HepG2 (cell line): ENCODE measurements around the gene SYT7. TPM values are rescaled to one million over a fixed set of nuclear protein-coding genes. Genes with fewer than 3 reads are reported as not detected.

Experiments used
- ATAC-seq: fragments of 200-7000 bp; cut with Tn5 transposase; 3 replicates; pipeline ENCODE4 v1.9.1; 2020; ENCODE audit warnings: mild to moderate bottlenecking, moderate library complexity
- BruUV-seq: library from RNA; stranded (reverse); fragments of 400-500 nt; replicated peaks from 2 replicates; lab custom pipeline; 2021; lab: Mats Ljungman, UMichigan
- CTCF ChIA-PET: fragments of 300-600 bp; formaldehyde crosslinking; extraction: SDS; loops from one replicate; lab custom pipeline; 2021; ENCODE audit warnings: low total read pairs, inconsistent platforms, low intra/inter-chr PET ratio; lab: Yijun Ruan, JAX
- POLR2A ChIA-PET: fragments of 350-600 bp; sonication (Branson Sonifier 250); formaldehyde crosslinking; loops from one replicate; lab custom pipeline; 2020; ENCODE audit warnings: antibody characterized with exemption, inconsistent platforms; lab: Yijun Ruan, JAX
- DNase-seq: peaks from one replicate; pipeline ENCODE4 v3.0.0-alpha.2; 2015; ENCODE audit warnings: low spot score
- FAIRE-seq: peaks from 3 replicates; lab custom pipeline; 2011; peaks lifted over from hg19 to GRCh38; lab: Jason Lieb, UNC
- H2AFZ ChIP-seq: one replicate; pipeline ENCODE4 v1.6.1; 2011; ENCODE audit warnings: low read length, inconsistent platforms
- H3K27ac ChIP-seq: fragments of 300-600 bp; 3 replicates; pipeline ENCODE4 v1.8.0; 2011; ENCODE audit warnings: mixed run types, mild to moderate bottlenecking, mixed read lengths, low read length, inconsistent platforms; ENCODE audit not compliant: insufficient read depth; ENCODE audit errors: extremely low read length
- H3K27me3 ChIP-seq, 2 experiments: fragments of 200-600 bp in 1 of 2; 2 replicates in 1 of 2; 3 replicates in 1 of 2; pipeline versions ENCODE4 v1.6.0 to v1.8.0; 2011; ENCODE audit warnings: low read length in 2 of 2, mild to moderate bottlenecking in 2 of 2, moderate library complexity in 2 of 2, inconsistent platforms in 1 of 2; ENCODE audit not compliant: insufficient read depth in 2 of 2, control insufficient read depth in 1 of 2
- H3K36me3 ChIP-seq, 2 experiments: fragments of 200-600 bp in 1 of 2; replicated peaks in 1 of 2; 2 replicates in 1 of 2; 3 replicates in 1 of 2; pipeline versions ENCODE4 v1.5.1 to v1.8.0; 2011; ENCODE audit warnings: low read length in 2 of 2, inconsistent platforms in 1 of 2; ENCODE audit not compliant: insufficient read depth in 2 of 2, control insufficient read depth in 1 of 2
- H3K4me1 ChIP-seq: 2 replicates; pipeline ENCODE4 v1.5.1; 2012; ENCODE audit warnings: low read length, inconsistent platforms; ENCODE audit not compliant: insufficient read depth
- H3K4me2 ChIP-seq: 2 replicates; pipeline ENCODE4 v1.6.0; 2011; ENCODE audit warnings: low read depth, low read length, inconsistent platforms
- H3K4me3 ChIP-seq, 3 experiments: fragments of 200-600 bp in 1 of 3; sonication (generic), shearing (Covaris generic) in 1 of 3; replicated peaks in 1 of 3; 2 replicates each; pipeline ENCODE4 v1.5.1; 2011 to 2016; ENCODE audit warnings: low read length in 3 of 3, inconsistent platforms in 2 of 3, low read depth in 2 of 3, mild to moderate bottlenecking in 2 of 3, control low read depth in 1 of 3, mixed read lengths in 1 of 3; ENCODE audit not compliant: insufficient read depth in 1 of 3
- H3K79me2 ChIP-seq: one replicate; pipeline ENCODE4 v1.6.1; 2011; ENCODE audit warnings: low read length, inconsistent platforms; ENCODE audit not compliant: insufficient read depth
- H3K9ac ChIP-seq: 2 replicates; pipeline ENCODE4 v1.6.0; 2011; ENCODE audit warnings: mild to moderate bottlenecking, low read depth, low read length, inconsistent platforms; ENCODE audit not compliant: insufficient read depth
- H3K9me3 ChIP-seq: 2 replicates; pipeline ENCODE4 v1.5.1; 2012; ENCODE audit warnings: mild to moderate bottlenecking, low read length
- H4K20me1 ChIP-seq: 2 replicates; pipeline ENCODE4 v1.6.0; 2011; ENCODE audit warnings: inconsistent platforms, mild to moderate bottlenecking, low read length, moderate library complexity; ENCODE audit not compliant: insufficient read depth
- ATRX ChIP-seq: sonication (generic); formaldehyde crosslinking; IDR thresholded peaks from 2 replicates; pipeline ENCODE4 v1.4.0; 2020; ENCODE audit warnings: missing genetic modification reagents, borderline replicate concordance
- CREB1 ChIP-seq, 2 experiments: fragments of 450-650 bp in 1 of 2; IDR thresholded peaks; 2 replicates each; pipeline ENCODE4 v1.6.1; 2016 to 2017; ENCODE audit warnings: control low read depth in 1 of 2, mild to moderate bottlenecking in 1 of 2, missing compliant biosample characterization in 1 of 2, missing genetic modification characterization in 1 of 2
- MAFF ChIP-seq: IDR thresholded peaks from 2 replicates; pipeline ENCODE4 v1.6.1; 2011; ENCODE audit warnings: low read depth, low read length, improper control_type of control experiment
- PAX8 ChIP-seq: sonication (generic); formaldehyde crosslinking; IDR thresholded peaks from 2 replicates; pipeline ENCODE4 v1.8.0; 2022; ENCODE audit warnings: mild to moderate bottlenecking, missing genetic modification reagents, borderline replicate concordance
- RAD51 ChIP-seq: fragments of 450-650 bp; IDR thresholded peaks from 2 replicates; pipeline ENCODE4 v1.6.1; 2016; ENCODE audit warnings: borderline replicate concordance
- SRSF9 ChIP-seq: fragments of 200-400 bp; formaldehyde crosslinking; IDR thresholded peaks from 2 replicates; pipeline ENCODE4 v1.6.1; 2018; ENCODE audit warnings: borderline replicate concordance, mild to moderate bottlenecking, low read depth, low read length; ENCODE audit not compliant: insufficient read depth, poor library complexity, severe bottlenecking
- USF2 ChIP-seq, 2 experiments: sonication (generic) in 1 of 2; formaldehyde crosslinking in 1 of 2; IDR thresholded peaks; 2 replicates each; pipeline versions ENCODE4 v1.5.1 to v1.6.1; 2011 to 2020; ENCODE audit warnings: borderline replicate concordance in 1 of 2, low read depth in 1 of 2, low read length in 1 of 2, mild to moderate bottlenecking in 1 of 2, missing genetic modification reagents in 1 of 2, moderate library complexity in 1 of 2
- XBP1 ChIP-seq: sonication (generic); formaldehyde crosslinking; IDR thresholded peaks from 2 replicates; pipeline ENCODE4 v1.5.0; 2020; ENCODE audit warnings: missing genetic modification reagents
- ZBTB43 ChIP-seq: sonication (generic); formaldehyde crosslinking; conservative IDR thresholded peaks from 2 replicates; pipeline ENCODE4 v1.4.0; 2020; ENCODE audit warnings: missing genetic modification reagents
- ZNF224 ChIP-seq: sonication (generic); formaldehyde crosslinking; IDR thresholded peaks from 2 replicates; pipeline ENCODE4 v1.5.0; 2020; ENCODE audit warnings: mild to moderate bottlenecking, missing genetic modification reagents
- ZNF350 ChIP-seq: sonication (generic); formaldehyde crosslinking; IDR thresholded peaks from 2 replicates; pipeline ENCODE4 v1.4.0; 2020; ENCODE audit warnings: mild to moderate bottlenecking, low read depth, missing genetic modification reagents, borderline replicate concordance
- ZNF44 ChIP-seq: sonication (generic); formaldehyde crosslinking; IDR thresholded peaks from 2 replicates; pipeline ENCODE4 v1.5.1; 2020; ENCODE audit warnings: mild to moderate bottlenecking, missing genetic modification reagents
- ZNF441 ChIP-seq: sonication (generic); formaldehyde crosslinking; IDR thresholded peaks from 2 replicates; pipeline ENCODE4 v1.7.0; 2021; ENCODE audit warnings: missing genetic modification reagents, borderline replicate concordance
- ZNF512 ChIP-seq: sonication (generic); formaldehyde crosslinking; IDR thresholded peaks from 2 replicates; pipeline ENCODE4 v1.4.0; 2020; ENCODE audit warnings: mild to moderate bottlenecking, missing genetic modification reagents
- WGBS: methylation state at CpG from one replicate; pipeline ENCODE4 v1.1.6; 2017; ENCODE audit warnings: low lambda C conversion rate; 5-methylcytosine and 5-hydroxymethylcytosine counted together
- in situ Hi-C: cut with HindIII; loops from 2 replicates; pipeline ENCODE4 v1.10.0; 2017; ENCODE audit warnings: low pct_unique_long_range_greater_than_20kb; ENCODE audit not compliant: extremely low pct_ligation_motif_present
- intact Hi-C: fragments of 100-400 bp; cut with micrococcal nuclease; formaldehyde crosslinking; loops from one replicate; pipeline ENCODE4 v1.10.0; 2022; ENCODE audit not compliant: unreplicated experiment
- polyA plus RNA-seq, 8 experiments: library from polyadenylated mRNA; depleted of rRNA in 3 of 8; stranded (reverse) in 7 of 8; unstranded in 1 of 8; fragments of >200 nt; fragmentation: Illumina TruSeq in 4 of 8; extraction: Trizol in 4 of 8; gene quantifications; 2 replicates each; pipeline versions ENCODE4 v1.2.1 to v1.2.3, GENCODE V29; 2011 to 2016; ENCODE audit warnings: low read depth in 4 of 8, missing spikeins in 1 of 8, mixed read lengths in 1 of 8; ENCODE audit not compliant: insufficient read depth in 1 of 8
- total RNA-seq, 5 experiments: library from RNA; depleted of rRNA; stranded (reverse); fragments of >200 nt; fragmentation: Illumina TruSeq; extraction: Trizol; gene quantifications; 2 replicates each; pipeline ENCODE4 v1.2.3, GENCODE V29; 2016; ENCODE audit warnings: low read depth in 1 of 5
- TF ChIP-seq, protein P1 (sequence below): fragments of 450-650 bp; IDR thresholded peaks from 2 replicates; pipeline ENCODE4 v1.6.1; 2016

SYT7 gene
- total and polyA plus RNA-seq, 2 of the 13 experiments (the other 11 are each of a cell fraction or from before 2014, with no cell fraction given): 1.4 to 4.4 TPM

- FAIRE-seq: no peak
- no peaks in the 10 kb centered on the region for H3K79me2 ChIP-seq
- H3K4me3 ChIP-seq: no peak overlapping the region
- BruUV-seq: no TSS peak
- H3K9me3 ChIP-seq: no peaks in the 10 kb centered on the region
- H2AFZ ChIP-seq: no peak overlapping the region
- peaks cover 3 to 5% of the 10 kb centered on the region in 2 experiments; a peak in 2 of 5 replicates for H3K27me3 ChIP-seq
- in situ Hi-C loops: no loop called here
- no peak for DNase-seq
- intact Hi-C loops: no loop called here
- WGBS: 50% methylated on average over 19 of the region's 26 CpGs
- no peaks in the 10 kb centered on the region for H3K36me3 ChIP-seq
- H3K27ac ChIP-seq: no peak overlapping the region
- no peak overlapping the region for H3K9ac ChIP-seq
- H3K4me1 ChIP-seq: peaks cover 22% of the 10 kb centered on the region
- no peak overlapping the region for H3K4me2 ChIP-seq
- CTCF ChIA-PET: no interaction called here
- H4K20me1 ChIP-seq: no peaks in the 10 kb centered on the region
- POLR2A ChIA-PET: no interaction called here
- TF ChIP-seq CREB1 (IDR thresholded peaks at IDR 0.05): peak; percentile 32; the same call in 1 of the 2 replicates
- TF ChIP-seq CREB1 (CRISPR knock-in tag; IDR thresholded peaks at IDR 0.05): no peak
- TF ChIP-seq MAFF: no peak
- TF ChIP-seq XBP1 (CRISPR knock-in tag): no peak
- TF ChIP-seq SRSF9: no peak
- TF ChIP-seq ZNF44 (CRISPR knock-in tag): no peak
- TF ChIP-seq ZNF441: no peak
- TF ChIP-seq, protein P1, sequence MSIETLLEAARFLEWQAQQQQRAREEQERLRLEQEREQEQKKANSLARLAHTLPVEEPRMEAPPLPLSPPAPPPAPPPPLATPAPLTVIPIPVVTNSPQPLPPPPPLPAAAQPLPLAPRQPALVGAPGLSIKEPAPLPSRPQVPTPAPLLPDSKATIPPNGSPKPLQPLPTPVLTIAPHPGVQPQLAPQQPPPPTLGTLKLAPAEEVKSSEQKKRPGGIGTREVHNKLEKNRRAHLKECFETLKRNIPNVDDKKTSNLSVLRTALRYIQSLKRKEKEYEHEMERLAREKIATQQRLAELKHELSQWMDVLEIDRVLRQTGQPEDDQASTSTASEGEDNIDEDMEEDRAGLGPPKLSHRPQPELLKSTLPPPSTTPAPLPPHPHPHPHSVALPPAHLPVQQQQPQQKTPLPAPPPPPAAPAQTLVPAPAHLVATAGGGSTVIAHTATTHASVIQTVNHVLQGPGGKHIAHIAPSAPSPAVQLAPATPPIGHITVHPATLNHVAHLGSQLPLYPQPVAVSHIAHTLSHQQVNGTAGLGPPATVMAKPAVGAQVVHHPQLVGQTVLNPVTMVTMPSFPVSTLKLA: peak; percentile 80
- no peak for TF ChIP-seq ATRX (CRISPR knock-in tag)
- no peak for TF ChIP-seq ZNF224 (CRISPR knock-in tag)
- no peak for TF ChIP-seq ZBTB43
- TF ChIP-seq RAD51: peak; percentile 11; the same call in 1 of the 2 replicates
- TF ChIP-seq ZNF350: no peak
- no peak for TF ChIP-seq ZNF512 (CRISPR knock-in tag)
- no peak for TF ChIP-seq PAX8 (CRISPR knock-in tag)
- TF ChIP-seq USF2 (IDR thresholded peaks at IDR 0.05; ENCODE audit: low read depth, low read length): peak; percentile 38
- no peak for TF ChIP-seq USF2 (CRISPR knock-in tag; IDR thresholded peaks at IDR 0.05; ENCODE audit: borderline replicate concordance)
- TF ChIP-seq, all 625 proteins: peak for 4
- ATAC-seq: no peak
These were observed 84.9 kb downstream of the SYT7 start for GRCh38 chr11:61495801-61496601.
